A673 (cell line): ENCODE results near the gene CNOT4. TPM values are rescaled to one million over a fixed set of nuclear protein-coding genes. Genes with fewer than 3 reads are reported as not detected.

Experiments used
- BruUV-seq: library from RNA; stranded (reverse); fragments of 400-500 nt; replicated peaks from 2 replicates; lab custom pipeline; 2021; lab: Mats Ljungman, UMichigan
- CTCF ChIA-PET: fragments of 300-600 bp; sonication (Branson Sonifier 250); formaldehyde crosslinking; loops from one replicate; lab custom pipeline; 2022; ENCODE audit warnings: antibody characterized with exemption; lab: Charles Lee
- POLR2A ChIA-PET: fragments of 300-600 bp; sonication (Branson Sonifier 250); formaldehyde crosslinking; loops from one replicate; lab custom pipeline; 2022; ENCODE audit warnings: antibody characterized with exemption; ENCODE audit not compliant: low non-redundant PET; lab: Charles Lee
- DNase-seq: peaks from one replicate; pipeline ENCODE4 v3.0.0-alpha.2; 2015; ENCODE audit warnings: low spot score
- H3K27ac ChIP-seq: fragments of 200-600 bp; sonication (generic); 2 replicates; pipeline ENCODE4 v1.5.1; 2016; ENCODE audit warnings: mixed run types, low read depth, mild to moderate bottlenecking, mixed read lengths, antibody characterized with exemption, low read length; ENCODE audit not compliant: poor library complexity, severe bottlenecking
- H3K27me3 ChIP-seq: fragments of 200-600 bp; sonication (generic); replicated peaks from 2 replicates; pipeline ENCODE4 v1.6.1; 2017; ENCODE audit warnings: mixed run types, low read depth, mild to moderate bottlenecking, mixed read lengths, antibody characterized with exemption, low read length; ENCODE audit not compliant: insufficient read depth, poor library complexity
- H3K36me3 ChIP-seq: fragments of 200-600 bp; sonication (generic); 2 replicates; pipeline ENCODE4 v1.6.1; 2016; ENCODE audit warnings: mixed run types, mild to moderate bottlenecking, mixed read lengths, antibody characterized with exemption, low read length; ENCODE audit not compliant: insufficient read depth, poor library complexity, severe bottlenecking
- H3K4me1 ChIP-seq: fragments of 200-600 bp; sonication (generic); 2 replicates; pipeline ENCODE4 v1.6.1; 2017; ENCODE audit warnings: mixed run types, mild to moderate bottlenecking, mixed read lengths, antibody characterized with exemption, low read length; ENCODE audit not compliant: insufficient read depth, poor library complexity, severe bottlenecking
- H3K4me3 ChIP-seq: fragments of 200-600 bp; sonication (generic); 2 replicates; pipeline ENCODE4 v1.5.1; 2016; ENCODE audit warnings: low read depth, mixed run types, mild to moderate bottlenecking, mixed read lengths, low read length; ENCODE audit not compliant: poor library complexity, severe bottlenecking
- H3K9me3 ChIP-seq: fragments of 200-600 bp; sonication (generic); 2 replicates; pipeline ENCODE4 v1.6.1; 2016; ENCODE audit warnings: mixed run types, low read depth, mild to moderate bottlenecking, mixed read lengths, antibody characterized with exemption, low read length; ENCODE audit not compliant: poor library complexity, severe bottlenecking
- EZH2 ChIP-seq: fragments of 200-600 bp; sonication (generic); IDR thresholded peaks from 2 replicates; pipeline ENCODE4 v1.6.1; 2017; ENCODE audit warnings: borderline replicate concordance, low read depth, mild to moderate bottlenecking, mixed read lengths, antibody characterized with exemption, low read length; ENCODE audit not compliant: poor library complexity, severe bottlenecking
- intact Hi-C: fragments of 100-400 bp; cut with micrococcal nuclease; formaldehyde crosslinking; loops from one replicate; pipeline ENCODE4 v1.10.0; 2022; ENCODE audit not compliant: unreplicated experiment
- total RNA-seq: library from RNA; stranded (reverse); gene quantifications from 2 replicates; pipeline ENCODE4 v1.2.3, GENCODE V29; 2021
- TF ChIP-seq, protein P1 (sequence below): fragments of 300-800, 200-600 bp; sonication (generic); conservative IDR thresholded peaks from 2 replicates; pipeline ENCODE4 v1.5.1; 2017; ENCODE audit warnings: low read depth, mild to moderate bottlenecking, antibody characterized with exemption, low read length, moderate library complexity, mixed read lengths

The CNOT4 gene
- total RNA-seq, 1 experiment from 2014 or later: 24.1 TPM

DNA sequence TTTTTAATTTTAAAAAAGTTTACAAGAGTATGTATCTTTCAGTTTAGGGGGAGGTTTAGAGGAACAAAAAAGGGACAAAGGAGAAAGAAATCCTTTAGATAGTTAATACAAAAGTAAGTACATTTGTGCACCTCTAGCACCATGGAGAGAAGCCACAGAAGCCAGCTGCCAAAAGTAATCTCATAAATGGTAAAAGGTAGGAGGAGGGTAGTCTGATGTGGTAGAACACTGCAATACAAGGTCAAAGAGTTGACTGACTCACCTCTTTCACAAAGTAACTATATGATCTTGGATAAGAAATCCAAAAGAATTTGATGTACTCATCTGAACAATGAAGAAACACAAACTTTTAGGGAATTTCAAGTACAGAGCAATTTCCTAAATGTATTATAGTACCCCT lies 68.1 kb downstream of the CNOT4 start:
- Histone ChIP-seq H3K4me3 (no peak overlapping the region), H3K9me3 (no peaks in the 10 kb centered on the region), H3K36me3 (no peaks in the 10 kb centered on the region), H3K27me3 (no peaks in the 10 kb centered on the region), H3K27ac (no peak overlapping the region), H3K4me1 (no peaks in the 10 kb centered on the region)
- DNase-seq: peak; percentile 12
- TF ChIP-seq EZH2: no peak
- TF ChIP-seq, protein P1, sequence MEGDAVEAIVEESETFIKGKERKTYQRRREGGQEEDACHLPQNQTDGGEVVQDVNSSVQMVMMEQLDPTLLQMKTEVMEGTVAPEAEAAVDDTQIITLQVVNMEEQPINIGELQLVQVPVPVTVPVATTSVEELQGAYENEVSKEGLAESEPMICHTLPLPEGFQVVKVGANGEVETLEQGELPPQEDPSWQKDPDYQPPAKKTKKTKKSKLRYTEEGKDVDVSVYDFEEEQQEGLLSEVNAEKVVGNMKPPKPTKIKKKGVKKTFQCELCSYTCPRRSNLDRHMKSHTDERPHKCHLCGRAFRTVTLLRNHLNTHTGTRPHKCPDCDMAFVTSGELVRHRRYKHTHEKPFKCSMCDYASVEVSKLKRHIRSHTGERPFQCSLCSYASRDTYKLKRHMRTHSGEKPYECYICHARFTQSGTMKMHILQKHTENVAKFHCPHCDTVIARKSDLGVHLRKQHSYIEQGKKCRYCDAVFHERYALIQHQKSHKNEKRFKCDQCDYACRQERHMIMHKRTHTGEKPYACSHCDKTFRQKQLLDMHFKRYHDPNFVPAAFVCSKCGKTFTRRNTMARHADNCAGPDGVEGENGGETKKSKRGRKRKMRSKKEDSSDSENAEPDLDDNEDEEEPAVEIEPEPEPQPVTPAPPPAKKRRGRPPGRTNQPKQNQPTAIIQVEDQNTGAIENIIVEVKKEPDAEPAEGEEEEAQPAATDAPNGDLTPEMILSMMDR: no peak
- intact Hi-C loops: no loop called here
- ChIA-PET CTCF (no interaction called here), POLR2A (interaction anchor here (0.6 kb wide), 1 partner anchor 45 kb away, joined by 4 read pairs; no protein-coding TSS in a partner anchor)
- no TSS peak for BruUV-seq

DNA sequence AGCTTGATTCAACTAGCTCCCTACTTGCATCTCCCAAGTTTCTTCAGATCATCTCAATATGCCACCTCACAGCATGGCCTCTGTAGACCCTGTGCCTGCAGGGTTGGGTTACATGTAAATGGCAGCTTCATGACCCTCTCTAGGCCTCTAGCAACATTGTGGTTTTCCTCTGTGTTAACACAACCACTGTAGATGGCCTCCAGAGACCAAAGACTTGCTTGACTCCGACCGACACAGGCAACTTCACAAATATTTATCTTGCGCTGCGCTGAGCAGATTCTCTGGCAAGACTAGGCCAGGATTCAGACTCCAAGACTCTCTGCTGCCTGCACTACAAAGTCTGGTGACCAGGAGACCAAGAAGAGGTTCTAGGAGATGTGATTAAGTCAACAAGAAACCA lies 75.9 kb downstream of the CNOT4 start:
- H3K27ac ChIP-seq: no peak overlapping the region
- intact Hi-C loops: no loop called here
- ChIA-PET POLR2A (no interaction called here), CTCF (no interaction called here)
- no peaks in the 10 kb centered on the region for H3K4me1 ChIP-seq
- H3K36me3 ChIP-seq: peaks cover 6% of the 10 kb centered on the region
- no peaks in the 10 kb centered on the region for H3K27me3 ChIP-seq
- BruUV-seq: no TSS peak
- DNase-seq: no peak
- TF ChIP-seq, protein P1: no peak
- TF ChIP-seq EZH2: no peak
- H3K4me3 ChIP-seq: no peak overlapping the region
- H3K9me3 ChIP-seq: peaks cover 4% of the 10 kb centered on the region

DNA sequence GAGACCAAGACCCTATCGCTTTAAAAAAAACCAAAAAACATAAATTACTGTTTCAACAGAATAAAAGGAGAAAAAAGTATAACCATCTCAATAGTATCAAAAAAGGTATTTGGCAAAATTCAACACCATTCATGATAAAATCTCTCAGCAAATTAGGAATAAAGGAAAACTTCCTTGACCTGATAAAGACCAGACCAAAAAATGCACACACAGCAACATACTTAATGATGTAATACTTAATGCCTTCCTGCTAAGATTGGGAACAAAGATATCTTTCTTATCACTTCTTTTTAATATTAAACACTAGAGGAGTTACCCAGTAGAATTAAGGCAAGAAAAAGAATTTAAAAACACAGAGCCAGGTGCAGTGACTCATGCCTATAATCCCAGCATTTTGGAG lies 79.3 kb downstream of the CNOT4 start:
- ChIA-PET POLR2A (no interaction called here), CTCF (no interaction called here)
- Histone ChIP-seq H3K27ac (no peak overlapping the region), H3K27me3 (no peaks in the 10 kb centered on the region), H3K36me3 (peaks cover 6% of the 10 kb centered on the region), H3K9me3 (peaks cover 4% of the 10 kb centered on the region), H3K4me1 (peaks cover 23% of the 10 kb centered on the region), H3K4me3 (no peak overlapping the region)
- intact Hi-C loops: no loop called here
- TF ChIP-seq, protein P1: no peak
- no peak for TF ChIP-seq EZH2
- no TSS peak for BruUV-seq
- DNase-seq: peak; percentile 38
